ENCODE results near the gene SLC30A7.

The SLC30A7 gene

GRCh38 chr1:101030881-101031280 lies 135.0 kb downstream of the SLC30A7 start:
- no peak for DNase-seq
